Measurements from ENCODE around the gene MISP3.

MISP3 gene

GRCh38 chr19:14093117-14093823 is 20.7 kb downstream of the MISP3 start:
- H3K4me3 ChIP-seq (ENCODE audit: low read length) = no peak overlapping the region
- DNase-seq (ENCODE audit: low read depth, low spot score) = no peak

GRCh38 chr19:14094854-14095253 is 22.3 kb downstream of the MISP3 start:
- no peak overlapping the region for H3K4me3 ChIP-seq (ENCODE audit: low read length)
- DNase-seq (ENCODE audit: low read depth, low spot score) = no peak

GRCh38 chr19:14096272-14096992 is 23.8 kb downstream of the MISP3 start:
- H3K4me3 ChIP-seq (ENCODE audit: low read length) = no peak overlapping the region
- no peak for DNase-seq (ENCODE audit: low read depth, low spot score)

GRCh38 chr19:14097532-14098151 is 25.1 kb downstream of the MISP3 start:
- H3K4me3 ChIP-seq (ENCODE audit: low read length) = no peak overlapping the region
- no peak for DNase-seq (ENCODE audit: low read depth, low spot score)

- no peak for DNase-seq (ENCODE audit: low read depth, low spot score)
Measured at GRCh38 chr19:14101003-14101545, 28.5 kb downstream of the MISP3 start.

GRCh38 chr19:14102102-14102696 is 29.6 kb downstream of the MISP3 start:
- H3K4me3 ChIP-seq (ENCODE audit: low read length) = no peak overlapping the region
- no peak for DNase-seq (ENCODE audit: low read depth, low spot score)

More at GRCh38 chr19:14101003-14101545, 28.5 kb downstream of the MISP3 start:
- no peak overlapping the region for H3K4me3 ChIP-seq (ENCODE audit: low read length)

GRCh38 chr19:14102756-14103155 is 30.2 kb downstream of the MISP3 start:
- DNase-seq (ENCODE audit: low read depth, low spot score) = no peak
- no peak overlapping the region for H3K4me3 ChIP-seq (ENCODE audit: low read length)

GRCh38 chr19:14103310-14103709 is 30.7 kb downstream of the MISP3 start:
- no peak for DNase-seq (ENCODE audit: low read depth, low spot score)

GRCh38 chr19:14105680-14106079 is 33.1 kb downstream of the MISP3 start:
- no peak for DNase-seq (ENCODE audit: low read depth, low spot score)
- no peak overlapping the region for H3K4me3 ChIP-seq (ENCODE audit: low read length)

More at GRCh38 chr19:14103310-14103709, 30.7 kb downstream of the MISP3 start:
- H3K4me3 ChIP-seq (ENCODE audit: low read length) = no peak overlapping the region

GRCh38 chr19:14106840-14107239 is 34.3 kb downstream of the MISP3 start:
- no peak overlapping the region for H3K4me3 ChIP-seq (ENCODE audit: low read length)
- DNase-seq (ENCODE audit: low read depth, low spot score) = no peak

- DNase-seq (ENCODE audit: low read depth, low spot score) = no peak
- H3K4me3 ChIP-seq (ENCODE audit: low read length) = no peak overlapping the region
Measured at GRCh38 chr19:14107581-14108461, 35.2 kb downstream of the MISP3 start.

GRCh38 chr19:14110650-14111049 is 38.1 kb downstream of the MISP3 start:
- no peak overlapping the region for H3K4me3 ChIP-seq (ENCODE audit: low read length)
- no peak for DNase-seq (ENCODE audit: low read depth, low spot score)

- H3K4me3 ChIP-seq (ENCODE audit: low read length) = no peak overlapping the region
- no peak for DNase-seq (ENCODE audit: low read depth, low spot score)
Measured at GRCh38 chr19:14111486-14111885, 38.9 kb downstream of the MISP3 start.

- DNase-seq (ENCODE audit: low read depth, low spot score) = no peak
- H3K4me3 ChIP-seq (ENCODE audit: low read length) = no peak overlapping the region
Measured at GRCh38 chr19:14112051-14112808, 39.6 kb downstream of the MISP3 start.

- no peak for DNase-seq (ENCODE audit: low read depth, low spot score)
- no peak overlapping the region for H3K4me3 ChIP-seq (ENCODE audit: low read length)
Measured at GRCh38 chr19:14112809-14113385, 40.3 kb downstream of the MISP3 start.

- H3K4me3 ChIP-seq (ENCODE audit: low read length) = peak overlapping the region; percentile 6
Measured at GRCh38 chr19:14113762-14114414, 41.3 kb downstream of the MISP3 start.

GRCh38 chr19:14114439-14114838 is 41.9 kb downstream of the MISP3 start:
- no peak overlapping the region for H3K4me3 ChIP-seq (ENCODE audit: low read length)
- no peak for DNase-seq (ENCODE audit: low read depth, low spot score)

More at GRCh38 chr19:14113762-14114414, 41.3 kb downstream of the MISP3 start:
- DNase-seq (ENCODE audit: low read depth, low spot score) = peak; percentile 49
